K562 (cell line): ENCODE results near the gene CTCFL. TPM values are rescaled to one million over a fixed set of nuclear protein-coding genes. Genes with fewer than 3 reads are reported as not detected.

Source experiments
- BCOR ChIP-seq: fragments of 450-650 bp; IDR thresholded peaks from 2 replicates; pipeline ENCODE4 v1.6.1; 2016
- BDP1 ChIP-seq: IDR thresholded peaks from 3 replicates; pipeline ENCODE4 v1.6.1; 2011; ENCODE audit not compliant: insufficient read length, insufficient read depth
- HDAC2 ChIP-seq: fragments of 450-650 bp; IDR thresholded peaks from 2 replicates; pipeline ENCODE4 v1.6.1; 2016; ENCODE audit warnings: mild to moderate bottlenecking
- L3MBTL2 ChIP-seq: fragments of 450-650 bp; IDR thresholded peaks from 2 replicates; pipeline ENCODE4 v1.6.1; 2016; ENCODE audit warnings: mild to moderate bottlenecking, moderate library complexity
- NFRKB ChIP-seq: fragments of 450-650 bp; IDR thresholded peaks from 2 replicates; pipeline ENCODE4 v1.6.1; 2016; ENCODE audit warnings: low read depth
- YY1 ChIP-seq, 3 experiments: IDR thresholded peaks; 2 replicates each; pipeline ENCODE4 v1.6.1; 2011; ENCODE audit warnings: low read length in 2 of 3, mild to moderate bottlenecking in 2 of 3, moderate library complexity in 2 of 3, borderline replicate concordance in 1 of 3, control low read depth in 1 of 3, low read depth in 1 of 3; ENCODE audit not compliant: insufficient read depth in 3 of 3, insufficient replicate concordance in 2 of 3, control insufficient read depth in 1 of 3, insufficient read length in 1 of 3; ENCODE audit errors: extremely low read depth in 1 of 3
- ZNF134 ChIP-seq: fragments of 250-450 bp; sonication (Bioruptor Pico); conservative IDR thresholded peaks from 2 replicates; pipeline ENCODE4 v1.4.0; 2020
- ZNF766 ChIP-seq: fragments of 200-800 bp; sonication (Bioruptor generic); conservative IDR thresholded peaks from 2 replicates; pipeline ENCODE4 v1.6.1; 2016; ENCODE audit warnings: missing genetic modification characterization, missing compliant biosample characterization
- polyA plus RNA-seq, 8 experiments: library from polyadenylated mRNA; depleted of rRNA in 4 of 8; stranded (reverse) in 5 of 8; unstranded in 3 of 8; fragments of >200 nt; fragmentation: Nextera tagmentation in 2 of 8; fragmentation: Illumina TruSeq in 1 of 8; extraction: Ambion mirVana in 2 of 8; extraction: Trizol in 1 of 8; gene quantifications; 2 replicates each; pipeline versions ENCODE4 v1.2.1 to v1.2.3, GENCODE V29; 2011 to 2014; ENCODE audit warnings: inconsistent platforms in 1 of 8, missing spikeins in 1 of 8
- total RNA-seq, 7 experiments: library from RNA; depleted of rRNA in 6 of 7; stranded (reverse); fragments of >200 nt in 6 of 7; fragmentation: Illumina TruSeq in 2 of 7; extraction: Trizol in 2 of 7; gene quantifications; 2 replicates each; pipeline versions ENCODE4 v1.2.1 to v1.2.3, GENCODE V29; 2011 to 2021; ENCODE audit warnings: low replicate concordance in 1 of 7
- TF ChIP-seq, protein P1 (sequence below): fragments of 450-650 bp; IDR thresholded peaks from 2 replicates; pipeline ENCODE4 v1.6.1; 2016; ENCODE audit warnings: borderline replicate concordance
- TF ChIP-seq, protein P2 (sequence below), 2 experiments: fragments of 200-800 bp in 1 of 2; sonication (Bioruptor generic) in 1 of 2; sonication (generic) in 1 of 2; formaldehyde crosslinking in 1 of 2; IDR thresholded peaks in 1 of 2; conservative IDR thresholded peaks in 1 of 2; 2 replicates each; pipeline versions ENCODE4 v1.5.0 to v1.6.1; 2016 to 2020; ENCODE audit warnings: missing compliant biosample characterization in 1 of 2, missing genetic modification characterization in 1 of 2, missing genetic modification reagents in 1 of 2

CTCFL gene
- total and polyA plus RNA-seq, 9 of the 15 experiments (the other 6 are each of a cell fraction or from before 2014, with no cell fraction given), result 42.4 to 188 (median 111) TPM

DNA sequence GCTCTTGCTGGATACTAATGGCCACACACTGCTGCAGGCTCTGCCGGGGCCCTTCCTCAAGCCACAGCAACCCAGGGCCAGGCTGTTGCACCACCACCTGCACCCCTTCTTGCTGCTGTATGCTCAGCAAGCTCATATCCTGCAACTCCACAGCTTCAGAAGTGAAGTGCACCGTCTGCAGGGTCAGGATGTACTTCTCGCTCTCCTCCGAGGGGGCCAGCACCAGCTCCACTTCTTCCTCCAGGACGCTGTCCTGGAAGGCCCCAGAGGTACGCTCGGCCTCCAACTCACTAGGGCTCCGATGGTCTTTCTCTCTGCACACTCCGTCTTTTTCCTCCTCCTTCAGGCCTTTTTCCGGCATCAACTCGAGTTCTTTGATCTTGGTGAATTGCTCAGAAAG lies 1.2 kb downstream of the CTCFL start (continued):
- TF ChIP-seq BCOR (0 out of 2 replicates have a peak, but pooled peaks have one; percentile 13), HDAC2 (0 out of 2 replicates have a peak, but pooled peaks have one; percentile 16), YY1 (IDR thresholded peaks at IDR 0.05; ENCODE audit: borderline replicate concordance in 1 of 3, control insufficient read depth in 1 of 3, extremely low read depth in 1 of 3, insufficient read depth in 3 of 3, insufficient read length in 1 of 3, insufficient replicate concordance in 2 of 3, low read depth in 1 of 3, low read length in 2 of 3) (peak in 1 of 3 experiments; percentile 4), ZNF134 (no peak), ZNF766 (CRISPR knock-in tag) (0 out of 2 replicates have a peak, but pooled peaks have one; percentile 19), BDP1 (no peak), L3MBTL2 (no peak), NFRKB (0 out of 2 replicates have a peak, but pooled peaks have one; percentile 0)
- TF ChIP-seq, protein P1, sequence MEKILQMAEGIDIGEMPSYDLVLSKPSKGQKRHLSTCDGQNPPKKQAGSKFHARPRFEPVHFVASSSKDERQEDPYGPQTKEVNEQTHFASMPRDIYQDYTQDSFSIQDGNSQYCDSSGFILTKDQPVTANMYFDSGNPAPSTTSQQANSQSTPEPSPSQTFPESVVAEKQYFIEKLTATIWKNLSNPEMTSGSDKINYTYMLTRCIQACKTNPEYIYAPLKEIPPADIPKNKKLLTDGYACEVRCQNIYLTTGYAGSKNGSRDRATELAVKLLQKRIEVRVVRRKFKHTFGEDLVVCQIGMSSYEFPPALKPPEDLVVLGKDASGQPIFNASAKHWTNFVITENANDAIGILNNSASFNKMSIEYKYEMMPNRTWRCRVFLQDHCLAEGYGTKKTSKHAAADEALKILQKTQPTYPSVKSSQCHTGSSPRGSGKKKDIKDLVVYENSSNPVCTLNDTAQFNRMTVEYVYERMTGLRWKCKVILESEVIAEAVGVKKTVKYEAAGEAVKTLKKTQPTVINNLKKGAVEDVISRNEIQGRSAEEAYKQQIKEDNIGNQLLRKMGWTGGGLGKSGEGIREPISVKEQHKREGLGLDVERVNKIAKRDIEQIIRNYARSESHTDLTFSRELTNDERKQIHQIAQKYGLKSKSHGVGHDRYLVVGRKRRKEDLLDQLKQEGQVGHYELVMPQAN, result 0 out of 2 replicates have a peak, but pooled peaks have one; percentile 38
- TF ChIP-seq, protein P2, sequence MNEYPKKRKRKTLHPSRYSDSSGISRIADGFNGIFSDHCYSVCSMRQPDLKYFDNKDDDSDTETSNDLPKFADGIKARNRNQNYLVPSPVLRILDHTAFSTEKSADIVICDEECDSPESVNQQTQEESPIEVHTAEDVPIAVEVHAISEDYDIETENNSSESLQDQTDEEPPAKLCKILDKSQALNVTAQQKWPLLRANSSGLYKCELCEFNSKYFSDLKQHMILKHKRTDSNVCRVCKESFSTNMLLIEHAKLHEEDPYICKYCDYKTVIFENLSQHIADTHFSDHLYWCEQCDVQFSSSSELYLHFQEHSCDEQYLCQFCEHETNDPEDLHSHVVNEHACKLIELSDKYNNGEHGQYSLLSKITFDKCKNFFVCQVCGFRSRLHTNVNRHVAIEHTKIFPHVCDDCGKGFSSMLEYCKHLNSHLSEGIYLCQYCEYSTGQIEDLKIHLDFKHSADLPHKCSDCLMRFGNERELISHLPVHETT (CRISPR knock-in tag; conservative IDR thresholded peaks at IDR 0.05 in 1 of 2, IDR thresholded peaks at IDR 0.05 in 1 of 2), result 0 out of 4 replicates have a peak, but pooled peaks of 1 of the 2 experiments have one; percentile 2
